ENCODE results near the gene PPT1.
A peak's percentile ranks its signal among the peaks of the same experiment; 100 is the strongest.

PPT1 gene

GRCh38 chr1:40096977-40097782, at the start of gene PPT1:
TSS of gene PPT1 (minus strand) at chr1:40097252. CDS start at chr1:40097238, 14 bp downstream.
- peak; percentile 76 for DNase-seq (ENCODE audit: low read depth)

DNA sequence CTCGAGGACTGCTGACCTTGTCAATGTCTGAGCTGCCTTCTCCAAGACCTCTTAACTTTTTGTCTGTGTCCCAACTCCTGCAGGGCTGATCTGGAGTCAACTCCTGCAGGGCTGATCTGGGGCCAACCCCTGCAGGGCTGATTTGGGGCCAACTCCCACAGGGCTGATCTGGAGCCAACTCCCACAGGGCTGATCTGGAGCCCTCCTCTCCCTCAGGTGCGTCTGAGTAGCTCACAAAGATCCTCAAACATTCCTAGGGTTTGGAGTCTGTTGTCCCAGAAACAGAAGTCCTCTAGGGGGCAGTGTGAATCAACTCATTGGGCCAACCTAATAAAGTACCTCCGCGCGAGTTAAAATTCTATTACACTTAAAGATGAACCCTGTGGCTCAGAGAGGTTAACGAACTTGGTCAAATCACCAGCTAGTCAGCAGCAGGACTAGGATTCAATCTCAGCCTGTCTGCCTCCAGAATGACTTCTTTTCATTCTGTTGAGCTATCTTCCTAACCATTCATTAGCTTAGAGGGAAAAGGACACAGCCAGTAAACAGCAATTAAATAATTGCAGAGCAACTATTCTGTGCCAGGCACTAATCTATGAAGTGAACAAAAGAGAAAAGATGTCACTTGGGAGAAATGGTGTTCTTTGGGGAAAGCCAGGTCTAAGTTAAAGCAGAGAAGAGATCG, 47.0 kb upstream of the PPT1 start:
- no peak for DNase-seq (ENCODE audit: low read depth)

DNA sequence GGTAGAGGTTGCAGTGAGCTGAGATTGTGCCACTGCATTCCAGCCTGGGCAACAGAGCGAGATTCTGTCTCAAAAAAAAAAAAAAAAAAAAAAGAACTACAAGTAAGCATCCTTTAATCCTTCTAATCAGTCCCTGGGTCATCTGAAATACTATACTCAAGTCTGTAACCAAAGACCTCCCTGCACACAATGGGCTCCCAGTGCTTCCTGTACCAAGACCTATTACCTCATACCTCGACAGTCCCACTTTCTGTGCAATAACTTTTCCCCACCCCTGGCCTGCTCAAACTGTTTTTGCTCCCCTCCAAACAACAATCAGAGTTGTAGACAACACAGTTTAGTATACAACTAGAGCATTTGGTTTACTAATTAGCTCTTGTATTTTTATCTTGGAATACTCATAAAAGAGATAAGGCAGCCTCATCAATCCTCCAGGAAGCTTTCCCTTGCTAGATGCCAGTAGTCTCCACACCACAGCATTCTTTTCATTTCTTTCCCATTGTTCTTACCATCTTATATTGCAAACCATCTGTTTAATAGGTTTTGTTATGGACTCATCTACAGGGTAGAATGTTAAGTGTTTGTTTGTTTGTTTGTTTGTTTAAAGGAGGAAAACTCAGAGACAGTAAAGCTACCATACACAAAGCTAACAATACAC, 45.0 kb upstream of the PPT1 start:
- DNase-seq (ENCODE audit: low read depth), result no peak

- no peak for DNase-seq (ENCODE audit: low read depth)
Measured at GRCh38 chr1:40140211-40140973, 43.3 kb upstream of the PPT1 start.

GRCh38 chr1:40133839-40134238, 36.8 kb upstream of the PPT1 start:
- DNase-seq (ENCODE audit: low read depth), result no peak

DNA sequence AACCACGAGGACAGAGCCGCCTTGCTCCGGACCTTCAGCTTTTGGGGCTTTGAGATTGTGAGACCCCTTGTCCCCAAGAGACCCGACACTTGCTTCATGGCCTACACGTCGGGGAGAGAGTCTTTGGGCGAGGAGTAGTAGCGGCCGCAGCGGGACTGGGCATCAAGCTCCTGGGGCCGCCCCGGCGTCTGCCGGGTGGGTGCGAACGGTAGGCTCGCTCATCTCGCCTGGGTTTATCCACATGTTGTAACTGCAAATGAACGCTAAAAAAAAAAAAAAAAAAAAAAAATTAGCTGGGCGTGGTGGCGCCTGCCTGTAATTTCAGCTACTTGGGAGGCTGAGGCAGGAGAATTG, 36.2 kb upstream of the PPT1 start:
- DNase-seq (ENCODE audit: low read depth), result no peak

DNA sequence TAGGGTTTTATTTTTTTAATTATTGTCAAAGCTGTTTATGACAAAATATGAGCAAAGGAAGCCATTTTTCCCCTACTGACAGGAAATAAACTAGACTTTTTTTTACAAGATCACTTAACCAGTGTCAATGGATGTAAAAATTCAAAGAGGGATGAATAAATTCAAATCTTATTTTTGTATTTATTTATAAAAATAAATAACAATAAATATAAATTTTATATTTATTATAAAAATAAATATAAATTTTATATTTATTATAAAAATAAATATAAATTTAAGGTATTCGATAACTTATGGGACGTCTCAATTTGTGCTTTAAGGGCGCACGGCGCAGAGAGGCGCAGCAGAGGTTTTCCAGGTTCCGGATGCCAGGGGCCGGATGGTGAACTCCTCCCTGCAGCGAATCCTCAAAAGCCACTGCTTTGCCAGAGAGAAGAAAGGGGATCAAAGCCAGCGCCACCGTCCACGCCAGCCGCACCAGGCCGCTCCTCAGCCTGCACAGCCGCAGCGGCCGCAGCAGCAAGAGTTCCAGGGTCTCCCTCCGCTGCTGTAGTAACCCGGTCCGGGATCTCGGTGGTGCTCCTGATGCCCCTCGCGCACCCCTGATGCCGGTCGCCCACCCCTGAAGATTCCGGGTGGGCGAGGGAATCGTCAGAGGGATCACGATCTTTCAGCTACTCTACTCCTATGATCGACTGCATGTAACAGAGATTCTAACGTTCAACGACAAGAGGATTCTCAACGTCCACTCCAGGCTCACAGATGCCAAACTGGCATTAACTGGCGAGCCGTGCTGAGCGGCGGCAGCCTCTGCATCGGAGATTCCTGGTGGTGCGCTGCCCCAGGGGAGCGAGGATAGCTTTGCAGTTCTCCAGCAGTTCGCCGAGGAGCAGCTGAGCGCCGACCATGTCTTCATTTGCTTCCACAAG, 35.6 kb upstream of the PPT1 start:
- no peak for DNase-seq (ENCODE audit: low read depth)

GRCh38 chr1:40130892-40131291, 33.8 kb upstream of the PPT1 start:
- DNase-seq (ENCODE audit: low read depth), result peak; percentile 76

DNA sequence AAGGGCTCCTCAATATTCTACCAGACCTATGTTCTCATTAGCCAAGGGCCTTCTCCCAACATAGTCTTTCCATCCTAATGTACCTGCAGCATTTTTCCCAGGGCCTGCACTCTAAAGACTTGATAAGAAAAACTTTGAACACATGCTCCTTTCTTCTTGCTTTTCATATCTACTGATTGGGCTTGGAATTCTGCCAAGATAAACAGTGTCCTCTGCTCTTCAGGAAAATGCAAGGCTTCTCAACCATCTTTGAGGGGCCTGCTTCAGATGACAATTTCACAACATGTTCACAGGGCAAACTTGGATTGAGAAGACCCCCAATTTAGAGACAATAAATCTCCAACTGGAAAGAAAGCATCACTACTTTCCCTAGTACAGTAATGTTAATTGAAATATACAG, 25.8 kb upstream of the PPT1 start:
- peak; percentile 30 for DNase-seq (ENCODE audit: low read depth)

DNA sequence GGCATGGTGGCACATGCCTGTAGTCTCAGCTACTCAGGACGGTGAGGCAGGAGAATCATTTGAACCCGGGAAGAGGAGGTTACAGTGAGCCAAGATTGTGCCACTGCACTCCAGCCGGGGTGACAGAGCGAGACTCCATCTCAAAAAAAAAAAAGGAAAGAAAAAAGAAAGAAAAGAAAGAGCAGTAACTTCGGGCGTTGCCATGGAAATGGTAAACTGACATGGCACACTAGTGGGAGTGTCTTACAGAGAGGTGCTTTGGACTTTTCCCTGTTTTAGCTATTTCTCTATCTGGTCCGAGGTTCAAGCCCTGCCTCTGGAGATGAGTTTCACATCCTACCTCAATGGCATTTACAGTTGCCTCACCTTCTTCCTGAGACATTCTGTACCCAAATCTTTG, 23.1 kb upstream of the PPT1 start:
- no peak for DNase-seq (ENCODE audit: low read depth)

DNA sequence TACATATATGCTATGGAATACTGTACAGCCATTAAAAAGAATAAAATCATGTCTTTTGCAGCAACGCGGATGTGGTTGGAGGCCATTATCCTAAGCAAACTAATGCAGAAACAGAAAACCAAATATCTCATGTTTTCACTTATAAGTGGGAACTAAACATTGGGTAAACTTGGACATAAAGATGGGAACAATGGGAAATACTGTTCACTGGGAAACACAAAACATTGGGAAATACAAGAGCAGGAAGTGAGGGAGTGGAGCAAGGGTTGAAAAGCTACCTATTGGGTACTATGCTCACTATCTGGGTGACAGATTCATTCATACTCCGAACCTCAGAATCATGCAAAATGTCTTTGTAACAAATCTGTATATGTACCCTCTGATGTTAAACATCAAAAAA, 17.3 kb upstream of the PPT1 start:
- DNase-seq (ENCODE audit: low read depth), result no peak

DNA sequence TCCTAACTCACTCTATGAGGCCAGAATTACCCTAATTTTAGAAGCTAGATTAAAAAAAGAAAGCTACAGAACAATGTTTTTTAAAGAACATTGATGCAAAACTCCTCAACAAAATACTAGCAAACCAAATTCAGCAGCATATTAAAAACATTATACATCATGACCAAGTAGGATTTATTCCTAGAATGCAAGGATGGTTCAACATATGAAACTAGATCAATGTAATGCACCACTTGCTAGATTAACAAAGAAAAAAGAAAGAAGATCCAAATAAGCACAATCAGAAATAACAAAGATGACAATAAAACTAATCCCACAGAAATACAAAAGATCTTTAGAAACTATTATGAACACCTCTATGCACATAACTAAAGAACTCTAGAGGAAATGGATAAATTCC, 13.3 kb upstream of the PPT1 start:
- DNase-seq (ENCODE audit: low read depth), result no peak

GRCh38 chr1:40107290-40107959, 10.4 kb upstream of the PPT1 start:
- DNase-seq (ENCODE audit: low read depth), result no peak

GRCh38 chr1:40105028-40105427, 8.0 kb upstream of the PPT1 start:
- no peak for DNase-seq (ENCODE audit: low read depth)

GRCh38 chr1:40102896-40103295, 5.8 kb upstream of the PPT1 start:
- DNase-seq (ENCODE audit: low read depth), result no peak

DNA sequence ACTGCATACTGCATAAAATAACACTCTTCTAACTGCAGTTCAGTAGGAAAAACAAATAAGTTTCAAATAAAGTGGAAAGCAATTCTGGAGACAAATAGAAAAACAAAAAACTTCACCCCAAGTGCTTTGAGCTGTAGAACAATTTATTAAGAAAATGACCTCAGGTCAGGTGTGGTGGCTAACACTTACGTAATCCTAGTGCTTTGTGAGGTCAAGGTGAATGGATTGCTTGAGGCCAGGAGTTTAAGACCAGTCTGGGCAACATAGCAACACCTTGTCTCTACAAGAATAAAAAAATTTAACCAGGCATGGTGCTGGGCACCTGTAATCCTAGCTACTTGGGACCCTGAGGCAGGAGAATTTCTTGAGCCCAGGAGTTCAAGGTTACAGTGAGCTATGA, 5.0 kb upstream of the PPT1 start:
- DNase-seq (ENCODE audit: low read depth), result no peak

DNA sequence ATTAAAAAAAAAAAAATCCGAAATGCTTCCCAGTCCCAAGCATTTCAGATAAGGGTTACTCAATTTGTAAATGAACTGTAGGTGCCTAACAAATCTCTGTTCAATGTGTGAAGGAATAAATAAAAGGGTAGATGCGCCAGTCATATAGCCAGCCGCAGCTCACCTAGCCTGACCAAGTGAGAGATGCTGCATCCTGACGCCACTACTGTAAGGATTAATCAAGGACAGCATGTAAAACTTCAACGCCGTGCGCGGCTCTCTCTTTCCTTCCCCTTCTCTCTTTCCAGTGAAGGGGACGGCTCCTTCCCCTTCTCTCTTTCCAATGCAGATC, 441 bp downstream of the PPT1 start:
- no peak for DNase-seq (ENCODE audit: low read depth)

DNA sequence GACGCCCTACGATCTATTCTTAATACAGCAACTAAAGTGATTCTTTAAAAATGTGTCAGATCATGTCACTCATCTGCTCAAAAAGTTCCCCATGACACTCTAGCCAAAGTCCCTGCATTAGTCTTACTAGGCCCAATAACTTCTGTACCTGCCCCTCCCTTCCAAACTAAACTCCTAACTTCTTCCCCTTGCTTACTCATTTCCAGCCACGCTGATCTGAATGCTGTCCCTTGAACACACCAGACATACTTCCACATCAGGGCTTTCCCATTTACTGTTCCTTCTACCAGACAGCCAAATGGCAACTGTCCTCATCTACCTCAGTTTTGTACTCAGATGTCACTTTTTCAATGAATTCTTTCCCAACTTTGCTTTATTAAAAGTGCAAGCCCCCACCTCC, 1.2 kb downstream of the PPT1 start:
- no peak for DNase-seq (ENCODE audit: low read depth)

- DNase-seq (ENCODE audit: low read depth), result no peak
Measured at GRCh38 chr1:40094466-40095110, 2.5 kb downstream of the PPT1 start.

All from CMK (cell line).